ENCODE results near the gene OTOF. TPM values are rescaled to one million over a fixed set of nuclear protein-coding genes. Genes with fewer than 3 reads are reported as not detected.

Gene OTOF
- total and polyA plus RNA-seq, 2 experiments from 2014 or later, result 0.21 to 0.23 TPM

- Mint-ChIP-seq H3K36me3 (ENCODE audit: low read depth) (no peaks in the 10 kb centered on the region), H3K27me3 (ENCODE audit: insufficient read depth, low read depth, poor library complexity) (peaks cover 2% of the 10 kb centered on the region), H3K4me3 (no peak overlapping the region), H3K4me1 (peaks cover 3% of the 10 kb centered on the region; the same call in 1 of the 3 replicates), H3K27ac (no peak overlapping the region), H3K9me3 (no peaks in the 10 kb centered on the region)
- no peaks in the 10 kb centered on the region for H3K36me3 ChIP-seq (ENCODE audit: insufficient read depth)
- no peaks in the 10 kb centered on the region for H3K9me2 ChIP-seq (ENCODE audit: insufficient read depth)
- H3K4me3 ChIP-seq, result no peak overlapping the region
- H3F3A ChIP-seq (replicated peaks; ENCODE audit: low read depth), result no peaks in the 10 kb centered on the region
- no peaks in the 10 kb centered on the region for H4K20me1 ChIP-seq (replicated peaks; ENCODE audit: insufficient read depth)
- DNase-seq (ENCODE audit: low spot score) (no peak), ATAC-seq (no peak)
- H3K79me2 ChIP-seq (replicated peaks; ENCODE audit: insufficient read depth), result no peaks in the 10 kb centered on the region
- no peaks in the 10 kb centered on the region for H3K27me3 ChIP-seq (ENCODE audit: insufficient read depth)
- H2AFZ ChIP-seq, result no peak overlapping the region
- H3K27ac ChIP-seq (ENCODE audit: low read depth), result no peak overlapping the region
- H3K4me1 ChIP-seq (ENCODE audit: insufficient read depth), result no peaks in the 10 kb centered on the region
- no peak overlapping the region for H3K4me2 ChIP-seq
- no peak for TF ChIP-seq ZNF331 (CRISPR knock-in tag; IDR thresholded peaks at IDR 0.05; ENCODE audit: low read depth)
- TF ChIP-seq CTCF (conservative IDR thresholded peaks at IDR 0.05; ENCODE audit: low read depth in 2 of 2), result no peak
- TF ChIP-seq CREB1 (CRISPR knock-in tag; IDR thresholded peaks at IDR 0.05; ENCODE audit: low read depth), result no peak
- TF ChIP-seq EZH2phosphoT487 (IDR thresholded peaks at IDR 0.05; ENCODE audit: unreplicated experiment), result no peak
- no peak for TF ChIP-seq ZNF114 (CRISPR knock-in tag; IDR thresholded peaks at IDR 0.05)
- TF ChIP-seq, protein P1, sequence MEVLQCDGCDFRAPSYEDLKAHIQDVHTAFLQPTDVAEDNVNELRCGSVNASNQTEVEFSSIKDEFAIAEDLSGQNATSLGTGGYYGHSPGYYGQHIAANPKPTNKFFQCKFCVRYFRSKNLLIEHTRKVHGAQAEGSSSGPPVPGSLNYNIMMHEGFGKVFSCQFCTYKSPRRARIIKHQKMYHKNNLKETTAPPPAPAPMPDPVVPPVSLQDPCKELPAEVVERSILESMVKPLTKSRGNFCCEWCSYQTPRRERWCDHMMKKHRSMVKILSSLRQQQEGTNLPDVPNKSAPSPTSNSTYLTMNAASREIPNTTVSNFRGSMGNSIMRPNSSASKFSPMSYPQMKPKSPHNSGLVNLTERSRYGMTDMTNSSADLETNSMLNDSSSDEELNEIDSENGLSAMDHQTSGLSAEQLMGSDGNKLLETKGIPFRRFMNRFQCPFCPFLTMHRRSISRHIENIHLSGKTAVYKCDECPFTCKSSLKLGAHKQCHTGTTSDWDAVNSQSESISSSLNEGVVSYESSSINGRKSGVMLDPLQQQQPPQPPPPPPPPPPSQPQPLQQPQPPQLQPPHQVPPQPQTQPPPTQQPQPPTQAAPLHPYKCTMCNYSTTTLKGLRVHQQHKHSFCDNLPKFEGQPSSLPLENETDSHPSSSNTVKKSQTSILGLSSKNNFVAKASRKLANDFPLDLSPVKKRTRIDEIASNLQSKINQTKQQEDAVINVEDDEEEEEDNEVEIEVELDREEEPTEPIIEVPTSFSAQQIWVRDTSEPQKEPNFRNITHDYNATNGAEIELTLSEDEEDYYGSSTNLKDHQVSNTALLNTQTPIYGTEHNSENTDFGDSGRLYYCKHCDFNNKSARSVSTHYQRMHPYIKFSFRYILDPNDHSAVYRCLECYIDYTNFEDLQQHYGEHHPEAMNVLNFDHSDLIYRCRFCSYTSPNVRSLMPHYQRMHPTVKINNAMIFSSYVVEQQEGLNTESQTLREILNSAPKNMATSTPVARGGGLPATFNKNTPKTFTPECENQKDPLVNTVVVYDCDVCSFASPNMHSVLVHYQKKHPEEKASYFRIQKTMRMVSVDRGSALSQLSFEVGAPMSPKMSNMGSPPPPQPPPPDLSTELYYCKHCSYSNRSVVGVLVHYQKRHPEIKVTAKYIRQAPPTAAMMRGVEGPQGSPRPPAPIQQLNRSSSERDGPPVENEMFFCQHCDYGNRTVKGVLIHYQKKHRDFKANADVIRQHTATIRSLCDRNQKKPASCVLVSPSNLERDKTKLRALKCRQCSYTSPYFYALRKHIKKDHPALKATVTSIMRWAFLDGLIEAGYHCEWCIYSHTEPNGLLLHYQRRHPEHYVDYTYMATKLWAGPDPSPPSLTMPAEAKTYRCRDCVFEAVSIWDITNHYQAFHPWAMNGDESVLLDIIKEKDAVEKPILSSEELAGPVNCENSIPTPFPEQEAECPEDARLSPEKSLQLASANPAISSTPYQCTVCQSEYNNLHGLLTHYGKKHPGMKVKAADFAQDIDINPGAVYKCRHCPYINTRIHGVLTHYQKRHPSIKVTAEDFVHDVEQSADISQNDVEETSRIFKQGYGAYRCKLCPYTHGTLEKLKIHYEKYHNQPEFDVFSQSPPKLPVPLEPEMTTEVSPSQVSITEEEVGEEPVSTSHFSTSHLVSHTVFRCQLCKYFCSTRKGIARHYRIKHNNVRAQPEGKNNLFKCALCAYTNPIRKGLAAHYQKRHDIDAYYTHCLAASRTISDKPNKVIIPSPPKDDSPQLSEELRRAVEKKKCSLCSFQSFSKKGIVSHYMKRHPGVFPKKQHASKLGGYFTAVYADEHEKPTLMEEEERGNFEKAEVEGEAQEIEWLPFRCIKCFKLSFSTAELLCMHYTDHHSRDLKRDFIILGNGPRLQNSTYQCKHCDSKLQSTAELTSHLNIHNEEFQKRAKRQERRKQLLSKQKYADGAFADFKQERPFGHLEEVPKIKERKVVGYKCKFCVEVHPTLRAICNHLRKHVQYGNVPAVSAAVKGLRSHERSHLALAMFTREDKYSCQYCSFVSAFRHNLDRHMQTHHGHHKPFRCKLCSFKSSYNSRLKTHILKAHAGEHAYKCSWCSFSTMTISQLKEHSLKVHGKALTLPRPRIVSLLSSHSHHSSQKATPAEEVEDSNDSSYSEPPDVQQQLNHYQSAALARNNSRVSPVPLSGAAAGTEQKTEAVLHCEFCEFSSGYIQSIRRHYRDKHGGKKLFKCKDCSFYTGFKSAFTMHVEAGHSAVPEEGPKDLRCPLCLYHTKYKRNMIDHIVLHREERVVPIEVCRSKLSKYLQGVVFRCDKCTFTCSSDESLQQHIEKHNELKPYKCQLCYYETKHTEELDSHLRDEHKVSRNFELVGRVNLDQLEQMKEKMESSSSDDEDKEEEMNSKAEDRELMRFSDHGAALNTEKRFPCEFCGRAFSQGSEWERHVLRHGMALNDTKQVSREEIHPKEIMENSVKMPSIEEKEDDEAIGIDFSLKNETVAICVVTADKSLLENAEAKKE (CRISPR knock-in tag; IDR thresholded peaks at IDR 0.05), result no peak
- TF ChIP-seq EZH2 (IDR thresholded peaks at IDR 0.05; ENCODE audit: low read depth, unreplicated experiment), result no peak
- TF ChIP-seq REST (IDR thresholded peaks at IDR 0.05; ENCODE audit: unreplicated experiment), result no peak
- TF ChIP-seq POLR2AphosphoS5 (IDR thresholded peaks at IDR 0.05; ENCODE audit: low read depth), result no peak
- no peak for TF ChIP-seq NANOG (IDR thresholded peaks at IDR 0.05; ENCODE audit: borderline replicate concordance)
- no peak for TF ChIP-seq STAT1 (IDR thresholded peaks at IDR 0.05; ENCODE audit: unreplicated experiment)
- TF ChIP-seq, protein P2, sequence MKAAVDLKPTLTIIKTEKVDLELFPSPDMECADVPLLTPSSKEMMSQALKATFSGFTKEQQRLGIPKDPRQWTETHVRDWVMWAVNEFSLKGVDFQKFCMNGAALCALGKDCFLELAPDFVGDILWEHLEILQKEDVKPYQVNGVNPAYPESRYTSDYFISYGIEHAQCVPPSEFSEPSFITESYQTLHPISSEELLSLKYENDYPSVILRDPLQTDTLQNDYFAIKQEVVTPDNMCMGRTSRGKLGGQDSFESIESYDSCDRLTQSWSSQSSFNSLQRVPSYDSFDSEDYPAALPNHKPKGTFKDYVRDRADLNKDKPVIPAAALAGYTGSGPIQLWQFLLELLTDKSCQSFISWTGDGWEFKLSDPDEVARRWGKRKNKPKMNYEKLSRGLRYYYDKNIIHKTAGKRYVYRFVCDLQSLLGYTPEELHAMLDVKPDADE (IDR thresholded peaks at IDR 0.05), result no peak
- no peak for TF ChIP-seq JUNB (IDR thresholded peaks at IDR 0.05; ENCODE audit: unreplicated experiment)
Measured at GRCh38 chr2:26526589-26526988, 48.7 kb upstream of the OTOF start.

Measured in GM23338 (cell line).